ENCODE results near the gene R3HCC1L. TPM values are rescaled to one million over a fixed set of nuclear protein-coding genes. Genes with fewer than 3 reads are reported as not detected.
"Not testable (repeated sequence)": the region's sequence is repeated elsewhere in the genome, so short reads cannot be mapped to it uniquely, and the experiment has no call there.

The R3HCC1L gene
- total and polyA plus RNA-seq, 12 donors, result 6.5 to 24.3 (median 10.1) TPM

GRCh38 chr10:98128802-98129201 lies 5.7 kb upstream of the R3HCC1L start:
- H3K4me3 ChIP-seq, result no peak overlapping the region
- TF ChIP-seq CTCF (IDR thresholded peaks at IDR 0.05) (no peak), POLR2A (IDR thresholded peaks at IDR 0.05) (no peak)
- no peaks in the 10 kb centered on the region for H3K4me1 ChIP-seq (replicated peaks in 1 of 2)
- H3K36me3 ChIP-seq (replicated peaks in 1 of 2), result no peaks in the 10 kb centered on the region
- intact Hi-C loops (cut with DNase I), result no loop called here
- H3K27me3 ChIP-seq, result peaks cover 9% of the 10 kb centered on the region
- 83 to 86% (median 86%) methylated on average over 6 of the region's 6 CpGs for WGBS, 4 donors
- H3K27ac ChIP-seq, result no peak overlapping the region
- no peaks in the 10 kb centered on the region for H3K9me3 ChIP-seq (replicated peaks in 1 of 3)
- no peak for DNase-seq

DNA sequence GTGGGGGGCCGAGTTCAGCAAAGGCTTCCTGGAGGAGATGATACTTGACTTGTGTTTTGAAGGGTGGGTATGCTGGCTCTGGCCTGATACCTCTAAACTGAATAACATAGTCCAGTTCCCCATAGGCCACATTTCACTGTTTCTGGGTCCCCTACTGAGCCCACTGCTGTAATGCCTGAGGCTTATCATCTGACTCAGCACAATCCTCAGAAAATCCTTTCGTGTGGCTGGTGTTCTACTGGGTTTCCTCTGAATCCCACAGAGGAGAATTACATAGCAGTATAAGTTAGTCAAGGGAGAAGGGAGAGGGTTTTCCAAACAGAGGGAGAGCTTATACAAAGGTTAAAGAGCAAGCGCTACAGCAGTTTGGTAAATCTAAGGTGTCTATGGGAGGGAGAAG lies 2.8 kb upstream of the R3HCC1L start:
- no peaks in the 10 kb centered on the region for H3K27me3 ChIP-seq
- no peak overlapping the region for H3K27ac ChIP-seq
- H3K36me3 ChIP-seq (replicated peaks in 1 of 2), result no peaks in the 10 kb centered on the region
- WGBS, 4 donors, result 71 to 83% (median 81%) methylated on average over 3 of the region's 3 CpGs
- H3K9me3 ChIP-seq (replicated peaks in 1 of 3), result no peaks in the 10 kb centered on the region
- DNase-seq, result no peak
- H3K4me3 ChIP-seq, result no peak overlapping the region
- TF ChIP-seq POLR2A (IDR thresholded peaks at IDR 0.05), result no peak
- no peak for TF ChIP-seq CTCF (IDR thresholded peaks at IDR 0.05)
- H3K4me1 ChIP-seq (replicated peaks in 1 of 2), result peaks cover 0 to 16% of the 10 kb centered on the region in 2 donors
- intact Hi-C loops (cut with DNase I), result no loop called here

DNA sequence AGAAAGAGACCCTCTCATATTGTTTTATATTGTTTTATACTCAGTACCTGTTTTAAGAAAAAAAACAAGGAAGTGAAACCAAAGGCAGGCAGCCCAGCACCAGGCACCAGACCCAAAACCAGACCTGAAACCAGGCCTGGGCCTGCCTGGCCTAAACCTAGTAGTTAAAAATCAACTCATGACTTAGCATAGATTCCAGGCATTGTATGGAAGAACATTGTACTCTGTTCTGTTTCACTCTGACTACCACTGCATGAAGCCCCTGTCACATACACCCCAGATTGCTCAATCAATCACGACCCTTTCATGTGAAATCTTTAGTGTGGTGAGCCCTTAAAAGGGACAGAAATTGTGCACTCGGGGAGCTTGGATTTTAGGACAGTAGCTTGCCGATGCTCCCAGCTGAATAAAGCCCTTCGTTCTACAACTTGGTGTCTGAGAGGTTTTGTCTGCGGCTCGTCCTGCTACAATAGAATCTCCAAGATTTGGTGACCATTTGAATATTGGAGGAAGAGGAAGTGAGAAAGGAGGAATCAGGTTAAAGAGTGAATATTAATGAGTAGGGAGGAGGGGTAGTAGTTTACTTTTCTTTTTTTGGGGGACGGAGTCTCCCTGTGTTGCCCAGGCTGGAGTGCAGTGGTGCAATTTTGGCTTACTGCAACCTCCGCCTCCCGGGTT lies 1.2 kb upstream of the R3HCC1L start:
- 87 to 92% (median 90%) methylated on average over 9 of the region's 9 CpGs for WGBS, 4 donors
- intact Hi-C loops (cut with DNase I); H3K4me3 ChIP-seq: not testable (repeated sequence)

GRCh38 chr10:98134117-98134430 lies 383 bp upstream of the R3HCC1L start:
- H3K4me1 ChIP-seq (replicated peaks in 1 of 2), result peaks cover 1 to 41% of the 10 kb centered on the region in 2 donors
- H3K36me3 ChIP-seq (replicated peaks in 1 of 2), result no peaks in the 10 kb centered on the region
- DNase-seq, result peak in 1 of 7 donors; percentile 23
- no peaks in the 10 kb centered on the region for H3K27me3 ChIP-seq
- WGBS, 4 donors, result 60 to 74% (median 62%) methylated on average over 5 of the region's 5 CpGs
- TF ChIP-seq POLR2A (IDR thresholded peaks at IDR 0.05) (no peak), CTCF (IDR thresholded peaks at IDR 0.05) (no peak)
- peak overlapping the region in 3 of 4 donors; percentile 37 to 98 (median 85) for H3K4me3 ChIP-seq
- no peaks in the 10 kb centered on the region for H3K9me3 ChIP-seq (replicated peaks in 1 of 3)
- peak overlapping the region in 4 of 5 donors; percentile 85 to 92 (median 87) for H3K27ac ChIP-seq
- intact Hi-C loops (cut with DNase I), result no loop called here

More for the DNA sequence above, 1.2 kb upstream of the R3HCC1L start:
- H3K27me3 ChIP-seq; H3K9me3 ChIP-seq (replicated peaks in 1 of 3); DNase-seq; H3K27ac ChIP-seq; H3K36me3 ChIP-seq (replicated peaks in 1 of 2): not testable (repeated sequence)
- peaks cover 0 to 32% of the 10 kb centered on the region in 2 donors for H3K4me1 ChIP-seq (replicated peaks in 1 of 2)
